ENCODE measurements around the gene FPGS.

GRCh38 chr9:127772603-127773002, 30.1 kb upstream of the FPGS start:
- TF ChIP-seq CTCF (IDR thresholded peaks at IDR 0.05; ENCODE audit: borderline replicate concordance, extremely low read depth, low read length, poor library complexity, severe bottlenecking) (no peak), EZH2 (IDR thresholded peaks at IDR 0.05; ENCODE audit: borderline replicate concordance, low read depth, low read length, severe bottlenecking) (no peak)

Measured in DND-41 (cell line).